ENCODE data around the gene WNT6.

WNT6 gene

DNA sequence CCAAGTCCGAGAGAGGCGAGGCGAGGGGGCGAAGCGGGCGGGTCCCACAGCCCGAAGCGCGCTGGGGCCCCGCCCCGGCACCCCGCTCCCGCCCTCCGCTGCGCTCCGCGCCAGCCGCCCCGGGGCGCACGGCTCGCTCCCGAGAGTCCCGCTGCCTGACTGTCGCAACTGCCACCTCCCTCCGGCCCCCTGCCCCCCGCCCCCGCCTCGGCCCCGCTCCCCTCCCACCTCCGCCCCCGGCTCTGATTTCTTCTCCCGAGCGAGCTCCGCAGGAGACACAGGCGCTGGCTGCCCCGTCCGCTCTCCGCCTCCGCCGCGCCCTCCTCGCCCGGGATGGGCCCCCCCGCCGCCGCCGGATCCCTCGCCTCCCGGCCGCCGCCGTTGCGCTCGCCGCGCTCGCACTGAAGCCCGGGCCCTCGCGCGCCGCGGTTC lies at the start of gene WNT6:
TSS of gene WNT6 (plus strand) at position 250 of the 432 bp plus-strand sequence. CDS start 233 bp downstream, outside the sequence.
- no peak for DNase-seq

DNA sequence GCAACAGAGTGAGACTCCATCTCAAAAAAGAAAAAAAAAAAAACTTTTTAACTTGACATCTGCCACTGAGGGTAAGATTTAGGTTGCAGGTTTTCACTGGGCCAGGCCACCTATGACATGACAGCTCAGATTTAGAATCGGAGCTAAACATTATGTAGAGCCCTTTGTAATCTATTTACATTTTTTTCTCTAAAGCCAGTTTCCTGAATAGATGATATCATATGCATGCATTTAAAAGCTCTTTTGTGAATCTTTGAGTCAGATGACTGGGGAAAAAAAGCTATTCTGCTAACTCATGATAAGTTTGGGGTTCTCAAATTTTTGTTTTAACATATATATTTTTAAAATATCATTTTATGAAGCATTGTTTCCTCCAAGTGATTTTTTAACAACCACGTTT lies 49.3 kb upstream of the WNT6 start:
- DNase-seq: no peak

DNA sequence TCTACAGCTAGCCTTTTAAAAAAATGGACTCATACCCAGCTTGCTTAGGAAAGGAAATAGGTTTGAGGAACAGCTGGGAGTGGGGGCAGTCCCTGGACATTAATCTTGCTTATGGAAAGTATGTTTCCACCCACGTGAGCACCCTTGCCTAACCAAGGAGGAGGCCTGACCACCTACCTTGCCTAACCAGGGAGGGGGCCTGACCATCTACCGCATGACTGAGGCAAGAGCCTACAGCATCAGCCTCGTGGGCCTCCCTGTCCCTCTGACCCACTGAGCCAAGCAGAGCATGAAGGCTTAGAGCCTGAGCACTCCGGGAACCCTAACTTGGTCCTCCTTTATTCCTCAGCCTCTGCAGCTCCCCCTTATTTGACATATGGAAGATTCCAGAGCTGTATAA lies 48.2 kb upstream of the WNT6 start:
- no peak for DNase-seq

DNA sequence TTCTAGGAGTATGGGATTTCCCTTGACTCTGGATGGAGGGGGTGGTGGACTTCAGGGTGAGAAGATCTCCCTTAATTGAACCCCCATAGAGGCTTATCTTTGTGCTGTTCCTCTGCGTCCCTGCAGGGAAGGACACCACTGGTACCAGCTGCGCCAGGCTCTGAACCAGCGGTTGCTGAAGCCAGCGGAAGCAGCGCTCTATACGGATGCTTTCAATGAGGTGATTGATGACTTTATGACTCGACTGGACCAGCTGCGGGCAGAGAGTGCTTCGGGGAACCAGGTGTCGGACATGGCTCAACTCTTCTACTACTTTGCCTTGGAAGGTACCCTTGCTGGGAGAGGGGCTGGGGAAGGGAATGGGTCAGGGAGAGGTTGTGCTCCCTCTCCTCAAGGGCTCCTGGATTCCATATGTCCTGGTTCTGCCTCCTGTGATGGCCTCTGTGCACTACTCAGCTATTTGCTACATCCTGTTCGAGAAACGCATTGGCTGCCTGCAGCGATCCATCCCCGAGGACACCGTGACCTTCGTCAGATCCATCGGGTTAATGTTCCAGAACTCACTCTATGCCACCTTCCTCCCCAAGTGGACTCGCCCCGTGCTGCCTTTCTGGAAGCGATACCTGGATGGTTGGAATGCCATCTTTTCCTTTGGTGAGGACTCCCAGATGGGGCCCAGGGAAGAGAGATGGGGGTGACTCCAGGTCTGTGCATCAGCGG lies 47.3 kb upstream of the WNT6 start:
- no peak for DNase-seq

DNA sequence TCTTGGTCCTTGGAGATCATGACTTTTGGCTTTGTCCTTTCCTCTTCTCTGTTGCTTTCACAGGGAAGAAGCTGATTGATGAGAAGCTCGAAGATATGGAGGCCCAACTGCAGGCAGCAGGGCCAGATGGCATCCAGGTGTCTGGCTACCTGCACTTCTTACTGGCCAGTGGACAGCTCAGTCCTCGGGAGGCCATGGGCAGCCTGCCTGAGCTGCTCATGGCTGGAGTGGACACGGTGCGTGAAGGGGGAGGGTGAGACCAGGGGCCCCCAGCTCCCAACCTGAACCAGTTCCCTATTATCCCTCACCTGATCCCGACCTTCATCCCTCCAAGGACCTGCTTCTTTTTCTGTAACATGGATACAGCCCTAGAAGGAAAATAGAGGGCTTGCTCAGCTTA lies 46.7 kb upstream of the WNT6 start:
- DNase-seq: no peak

DNA sequence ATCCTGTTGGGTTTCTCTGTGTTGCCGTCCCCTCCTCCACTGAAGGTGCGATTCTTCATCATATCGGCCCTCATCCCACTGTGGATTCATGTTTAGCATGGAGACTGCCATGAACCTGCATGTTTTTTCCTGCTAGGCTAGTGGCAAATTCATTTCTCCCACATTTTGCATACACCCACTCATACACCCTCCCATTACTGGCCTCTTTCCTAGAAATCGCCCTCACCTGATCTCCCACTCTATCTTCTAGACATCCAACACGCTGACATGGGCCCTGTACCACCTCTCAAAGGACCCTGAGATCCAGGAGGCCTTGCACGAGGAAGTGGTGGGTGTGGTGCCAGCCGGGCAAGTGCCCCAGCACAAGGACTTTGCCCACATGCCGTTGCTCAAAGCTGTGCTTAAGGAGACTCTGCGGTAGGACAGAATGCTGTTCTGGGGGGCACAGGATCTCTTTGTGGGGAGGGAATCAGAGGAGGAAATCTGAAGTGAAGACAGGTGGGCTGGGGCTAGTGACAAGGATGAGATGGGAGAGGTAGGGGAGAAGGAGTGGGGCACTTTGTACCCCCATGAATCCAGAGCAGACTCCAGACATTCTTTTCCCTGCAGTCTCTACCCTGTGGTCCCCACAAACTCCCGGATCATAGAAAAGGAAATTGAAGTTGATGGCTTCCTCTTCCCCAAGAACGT lies 45.7 kb upstream of the WNT6 start:
- no peak for DNase-seq

DNA sequence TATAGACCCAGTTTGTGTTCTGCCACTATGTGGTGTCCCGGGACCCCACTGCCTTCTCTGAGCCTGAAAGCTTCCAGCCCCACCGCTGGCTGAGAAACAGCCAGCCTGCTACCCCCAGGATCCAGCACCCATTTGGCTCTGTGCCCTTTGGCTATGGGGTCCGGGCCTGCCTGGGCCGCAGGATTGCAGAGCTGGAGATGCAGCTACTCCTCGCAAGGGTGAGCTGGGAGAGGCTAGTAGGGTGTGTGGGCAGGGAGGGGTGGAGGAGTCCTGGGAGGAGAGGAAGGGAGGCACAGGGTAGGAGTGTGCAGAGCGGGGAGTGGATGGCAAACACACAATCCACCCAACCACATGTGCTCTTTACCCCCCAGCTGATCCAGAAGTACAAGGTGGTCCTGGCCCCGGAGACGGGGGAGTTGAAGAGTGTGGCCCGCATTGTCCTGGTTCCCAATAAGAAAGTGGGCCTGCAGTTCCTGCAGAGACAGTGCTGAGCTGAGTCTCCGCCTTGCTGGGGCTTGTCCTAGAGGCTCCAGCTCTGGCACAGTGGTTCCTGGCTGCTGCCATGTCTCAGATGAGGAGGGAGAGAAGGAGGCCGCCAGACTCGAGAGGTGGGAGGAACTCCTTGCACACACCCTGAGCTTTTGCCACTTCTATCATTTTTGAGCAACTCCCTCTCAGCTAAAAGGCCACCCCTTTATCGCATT lies 44.9 kb upstream of the WNT6 start:
- DNase-seq: no peak

DNA sequence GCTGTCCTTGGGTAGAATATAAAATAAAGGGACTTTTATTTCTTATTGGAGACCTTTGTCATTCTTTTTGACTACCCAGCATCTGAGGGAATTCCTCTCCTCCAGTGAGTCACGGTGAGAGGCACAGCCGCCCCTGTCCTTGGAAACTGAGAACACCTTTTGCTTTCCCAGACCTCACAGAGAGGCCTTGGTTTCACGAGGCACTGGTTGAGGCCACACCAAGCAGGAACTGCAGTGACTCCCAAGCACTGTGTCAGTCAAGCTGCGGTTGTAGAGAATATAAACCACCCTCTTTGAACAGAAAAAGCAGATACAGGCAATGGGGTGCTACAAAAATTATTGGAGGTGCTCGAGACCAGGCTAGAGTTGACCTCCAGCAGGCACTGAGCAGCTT lies 44.4 kb upstream of the WNT6 start:
- no peak for DNase-seq

DNA sequence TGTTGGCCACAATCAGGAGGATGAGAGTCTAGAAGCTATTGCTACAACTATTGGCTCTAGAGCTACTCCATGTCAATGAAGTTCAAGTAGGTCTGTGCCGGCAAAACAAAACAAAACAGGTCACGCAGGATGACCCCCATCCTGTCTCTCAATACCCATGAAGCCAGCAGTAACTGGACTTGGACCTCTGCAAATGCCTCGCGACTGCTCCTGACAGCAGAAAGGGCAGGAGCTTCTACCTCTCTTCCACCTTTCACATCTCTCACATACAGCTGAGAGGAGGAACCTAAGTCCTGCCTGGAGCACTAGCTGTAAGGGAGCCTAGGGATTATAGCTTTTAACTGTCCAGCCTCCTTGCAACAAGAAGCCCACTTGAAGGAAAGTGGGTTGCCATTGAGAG lies 44.0 kb upstream of the WNT6 start:
- DNase-seq: no peak

DNA sequence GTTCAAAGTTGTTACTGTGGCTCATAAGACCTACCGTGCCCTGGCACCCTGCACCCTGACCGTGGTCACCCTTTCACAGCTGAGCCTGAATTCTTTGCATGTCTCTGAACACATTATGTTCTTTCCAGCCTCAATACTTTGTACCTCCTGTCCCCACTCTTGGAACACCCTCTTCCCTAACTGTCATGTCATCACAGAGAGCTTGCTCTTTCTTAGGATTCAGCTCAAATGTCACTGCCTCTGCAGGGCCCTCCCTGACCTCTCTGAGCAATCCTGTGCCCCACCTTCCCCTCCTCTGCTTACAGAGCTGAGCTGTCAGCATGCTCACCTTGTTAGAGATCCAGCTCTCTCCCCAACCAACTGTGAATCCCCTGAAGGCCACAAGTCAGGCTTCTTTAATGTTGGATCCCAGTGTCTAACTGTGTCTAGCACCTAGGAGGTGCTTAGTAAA lies 43.0 kb upstream of the WNT6 start:
- no peak for DNase-seq

DNA sequence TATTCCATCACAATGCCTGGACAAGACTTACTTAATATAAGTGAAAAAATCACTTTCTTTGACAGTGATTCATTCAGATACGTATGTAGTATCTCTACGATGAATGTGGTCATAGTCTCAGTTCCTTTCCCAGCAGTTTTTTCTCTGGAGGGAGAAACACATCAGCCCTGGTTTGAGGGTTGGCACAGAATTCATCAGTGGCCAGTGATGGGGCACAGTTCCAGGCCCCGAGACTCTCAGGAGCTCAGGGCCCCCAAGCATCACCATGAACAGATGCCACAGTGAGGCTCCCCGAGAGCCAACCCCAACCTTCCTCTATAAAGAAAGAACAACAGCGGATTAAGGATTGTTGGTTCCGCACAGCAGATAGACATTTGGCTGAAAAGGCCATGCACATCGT lies 40.5 kb upstream of the WNT6 start:
- DNase-seq: no peak

DNA sequence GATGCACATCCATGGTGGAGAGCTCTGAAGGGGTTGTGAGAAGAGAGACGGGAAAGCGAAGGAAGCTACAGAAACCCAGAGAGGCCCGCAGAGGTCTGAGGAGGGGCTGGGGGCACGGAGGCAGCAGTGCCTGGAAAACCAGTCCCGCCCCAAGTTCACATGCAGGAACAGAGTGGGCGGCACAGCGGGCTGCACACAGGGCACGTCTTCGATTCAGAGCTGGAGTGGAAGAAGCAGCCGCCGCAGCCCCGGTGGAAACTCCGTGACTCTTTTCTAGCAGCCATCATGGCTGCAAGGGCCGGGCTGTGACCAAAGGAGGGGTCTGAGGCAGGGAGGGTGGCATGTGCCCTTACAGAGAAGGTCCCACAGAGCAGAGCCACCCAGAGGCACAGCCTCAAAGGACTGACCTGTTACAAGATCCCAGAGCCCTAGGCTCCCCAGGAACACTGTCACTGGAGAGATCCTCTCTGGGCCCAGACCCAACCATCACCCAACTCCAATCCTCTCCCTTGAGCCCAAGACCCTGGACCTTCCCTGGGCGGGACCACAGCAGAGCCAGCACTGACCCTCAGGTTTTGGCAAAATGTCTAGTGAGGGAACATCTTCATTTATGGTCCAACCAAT lies 38.7 kb upstream of the WNT6 start:
- no peak for DNase-seq

DNA sequence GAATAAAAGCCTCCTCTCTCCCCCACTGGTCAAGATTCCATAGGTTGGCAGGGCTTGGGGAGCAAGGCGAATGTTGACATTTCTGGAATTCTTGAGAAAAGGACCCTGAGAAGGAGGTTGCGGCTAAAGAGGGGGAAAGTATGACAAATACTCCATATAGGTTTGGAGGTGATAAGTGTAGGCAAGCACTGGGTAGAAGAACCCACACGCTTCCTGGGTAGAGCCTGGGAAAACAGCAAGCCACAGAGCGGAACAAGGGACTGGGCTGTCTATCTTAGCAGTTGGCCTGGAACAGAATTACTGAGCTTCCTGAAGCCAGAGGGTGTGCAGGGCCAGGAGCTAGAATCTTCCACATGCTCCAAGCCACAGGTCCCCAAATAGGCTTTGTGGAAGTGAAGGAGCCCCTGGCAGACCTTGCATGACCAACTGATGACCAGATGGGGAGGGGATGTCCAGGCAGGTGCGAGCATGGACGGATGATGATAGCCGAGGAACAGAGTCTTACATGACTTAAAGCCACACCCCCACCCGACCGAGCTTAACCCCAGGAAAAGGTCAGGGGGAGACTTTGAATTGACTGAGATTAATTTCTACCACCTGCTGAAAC lies 37.9 kb upstream of the WNT6 start:
- no peak for DNase-seq

DNA sequence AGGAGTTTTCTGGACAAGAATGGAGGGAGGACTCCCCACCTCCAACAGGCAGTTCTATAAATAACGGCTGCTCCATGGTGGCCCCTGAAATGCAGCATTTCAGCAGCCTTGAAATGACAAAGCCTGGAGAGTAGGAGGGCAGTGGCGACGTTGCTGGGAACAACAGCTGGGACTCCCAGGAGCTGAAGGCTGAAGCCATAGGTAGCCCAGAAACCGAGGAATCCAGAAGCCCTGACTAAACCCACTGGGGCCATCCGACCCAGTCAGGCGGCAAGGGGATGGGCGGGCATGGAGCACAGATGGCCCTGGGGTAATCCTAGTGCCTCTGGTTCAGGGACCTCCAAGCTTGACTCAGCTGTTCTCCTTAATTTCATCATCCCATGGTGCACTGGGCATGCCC lies 37.0 kb upstream of the WNT6 start:
- DNase-seq: no peak

DNA sequence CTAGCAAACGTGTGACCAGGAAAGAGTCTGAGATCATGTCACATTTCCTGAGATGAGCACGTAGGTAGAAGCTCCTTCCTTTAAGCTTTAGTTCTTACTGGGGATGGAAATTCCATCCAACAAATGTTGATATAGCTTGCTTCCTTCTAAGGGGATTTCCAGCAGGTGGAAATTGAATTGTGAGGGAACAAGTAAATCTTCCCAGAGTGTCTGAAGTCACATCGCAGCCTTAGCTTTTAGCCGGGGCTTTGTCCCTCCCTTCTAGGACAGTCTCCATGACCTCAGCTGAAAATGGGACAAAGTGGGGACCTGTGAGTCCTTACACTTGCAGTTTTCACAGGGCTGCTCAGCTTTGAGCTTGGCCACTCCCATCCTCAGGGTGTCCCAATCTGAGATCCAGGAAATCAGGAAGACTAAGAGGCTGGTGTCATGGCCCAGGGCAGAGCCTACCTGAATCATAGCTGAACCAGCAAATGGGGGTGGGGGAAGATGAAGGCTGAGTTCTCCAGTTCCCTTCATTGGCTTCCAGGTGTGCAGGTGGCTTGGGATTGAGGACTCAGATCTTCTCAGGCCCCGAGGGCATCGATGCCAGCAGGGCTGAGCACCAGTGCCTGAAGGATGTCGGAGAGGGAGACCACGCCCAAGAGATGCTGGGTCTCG lies 36.3 kb upstream of the WNT6 start:
- DNase-seq: no peak

DNA sequence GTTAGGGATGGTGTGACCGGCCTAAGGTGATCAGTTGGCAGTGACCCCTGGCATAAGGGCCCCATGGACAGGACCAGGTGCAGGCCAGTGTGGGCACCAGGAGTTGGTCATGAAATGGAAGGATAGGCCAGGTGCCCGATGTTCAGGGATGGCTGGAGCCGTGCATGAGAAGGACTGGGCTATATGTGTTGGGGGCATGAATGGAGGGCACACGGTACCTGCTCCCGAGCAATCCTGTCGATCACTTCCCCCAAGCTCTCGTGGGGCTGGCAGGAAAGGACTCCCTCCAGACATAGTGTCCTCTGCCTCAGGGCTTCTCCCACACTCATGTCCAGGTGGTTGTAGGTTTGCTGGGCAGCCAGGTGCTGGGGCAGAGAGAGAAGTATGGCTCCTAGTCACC lies 35.6 kb upstream of the WNT6 start:
- no peak for DNase-seq

DNA sequence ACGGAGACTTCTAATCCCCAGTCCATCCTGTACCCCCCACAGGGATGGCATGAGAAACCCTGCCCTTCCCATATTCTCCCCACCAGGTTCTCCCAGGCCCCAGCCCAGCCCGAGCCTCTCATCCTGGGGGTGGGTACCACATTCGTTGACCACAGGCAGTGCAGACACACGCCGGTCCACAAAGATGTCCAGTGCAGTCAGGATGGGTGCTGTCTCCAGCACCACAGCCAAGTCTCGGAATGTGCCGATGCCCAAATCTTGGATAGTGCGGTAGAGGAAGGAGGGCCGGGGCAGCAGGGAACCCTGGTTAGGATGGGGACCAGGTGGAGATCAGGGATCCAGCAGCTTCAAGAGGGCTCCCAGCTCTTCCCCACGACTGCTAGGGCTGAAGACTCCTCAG lies 32.8 kb upstream of the WNT6 start:
- DNase-seq: no peak

DNA sequence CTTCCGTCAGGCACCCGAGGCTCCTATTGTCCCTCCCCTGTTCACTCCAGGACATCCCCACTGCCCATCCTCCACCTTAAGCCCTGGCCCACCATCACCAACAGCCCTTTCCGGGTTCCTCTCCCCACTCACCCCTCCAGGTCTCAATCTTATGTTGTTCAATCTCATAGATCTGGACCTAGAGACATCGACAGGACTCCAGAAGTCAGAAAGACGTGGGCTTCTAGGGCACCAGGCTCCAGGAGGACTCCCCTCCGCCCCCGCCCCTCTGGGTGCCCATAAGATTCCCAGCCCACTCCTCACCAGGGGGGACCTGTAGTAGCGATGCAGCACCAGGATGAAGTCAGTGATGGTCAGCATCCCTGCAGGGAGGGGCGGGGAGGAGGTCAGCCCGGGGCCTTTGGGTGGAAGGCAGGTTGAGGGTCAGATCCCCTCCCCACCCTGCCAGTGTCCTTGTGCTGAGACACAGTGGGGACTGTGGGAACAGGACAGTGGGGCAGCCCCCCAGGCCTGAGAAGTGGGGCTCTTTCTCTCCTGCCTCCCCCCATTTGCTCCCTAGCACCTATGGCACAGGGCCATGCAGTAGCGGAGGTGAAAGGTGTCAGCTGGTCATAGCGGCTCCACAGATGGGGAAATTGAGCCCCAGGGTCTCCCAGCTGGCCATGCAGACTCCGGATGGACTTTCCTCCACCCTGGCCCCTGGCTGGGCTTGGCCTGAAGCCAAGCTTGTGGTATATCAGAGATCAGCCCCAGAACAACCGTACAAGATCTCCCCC lies 31.7 kb upstream of the WNT6 start:
- no peak for DNase-seq

DNA sequence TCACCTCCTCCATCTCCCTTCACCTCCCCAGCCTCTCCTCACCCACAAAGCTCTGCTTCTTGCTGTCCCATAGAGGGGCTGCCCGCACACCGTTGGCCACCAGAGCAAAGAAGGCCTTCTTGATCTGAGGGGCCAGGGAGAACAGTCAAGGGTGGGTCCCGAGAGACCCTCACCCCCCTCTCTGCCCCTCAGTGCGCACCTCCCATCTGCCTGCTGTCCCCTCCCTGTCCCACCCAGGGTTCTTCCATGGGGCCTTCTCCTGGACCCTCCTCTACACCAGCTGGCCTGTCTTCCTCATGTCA lies 31.2 kb upstream of the WNT6 start:
- no peak for DNase-seq

DNA sequence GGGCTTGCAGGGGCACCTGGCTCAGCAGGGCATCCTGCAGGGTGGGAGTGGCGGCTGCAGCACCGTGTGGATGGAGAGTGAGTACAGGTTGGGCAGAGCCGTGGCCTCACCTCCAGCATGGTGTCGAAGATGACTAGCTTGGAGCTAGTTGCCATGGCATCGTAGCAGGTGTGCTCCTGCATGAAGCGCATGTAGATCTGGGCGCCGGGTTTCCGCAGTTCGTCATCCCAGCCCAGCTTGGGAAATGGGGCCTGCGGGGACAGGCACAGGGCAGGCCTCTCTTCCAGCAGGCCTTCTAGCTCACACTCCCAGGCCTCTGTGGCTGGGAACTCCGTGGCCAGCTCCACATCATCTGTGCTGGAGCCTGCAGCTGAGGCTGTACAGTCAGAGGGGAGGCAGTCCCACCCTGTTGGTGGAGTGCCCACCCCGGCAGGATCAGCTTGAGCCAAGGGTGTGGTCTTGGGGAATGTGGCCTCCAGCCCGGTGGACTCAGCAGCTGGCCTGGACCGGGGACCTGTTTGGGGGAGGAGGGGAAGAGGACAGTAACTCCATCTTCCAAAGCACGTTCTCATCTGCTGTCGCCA lies 29.6 kb upstream of the WNT6 start:
- DNase-seq: no peak

Data from amygdala (tissue), 56 donors.